Peyer's patch (tissue), 4 donors: ENCODE measurements around the gene EYA2.

ENCODE experiments used
- CTCF ChIP-seq, 6 experiments: fragments of 450-650 bp in 4 of 6; fragments of 200-600 bp in 2 of 6; sonication (generic) in 1 of 6; IDR thresholded peaks; one replicate each; pipeline ENCODE4 v1.5.1; 2017 to 2019; ENCODE audit warnings: antibody characterized with exemption in 6 of 6, mild to moderate bottlenecking in 3 of 6, moderate library complexity in 1 of 6
- POLR2A ChIP-seq, 2 donors: fragments of 450-650 bp; IDR thresholded peaks; one replicate each; pipeline ENCODE4 v1.5.1; 2017; ENCODE audit warnings: antibody characterized with exemption in 2 of 2, mild to moderate bottlenecking in 2 of 2, moderate library complexity in 2 of 2

DNA sequence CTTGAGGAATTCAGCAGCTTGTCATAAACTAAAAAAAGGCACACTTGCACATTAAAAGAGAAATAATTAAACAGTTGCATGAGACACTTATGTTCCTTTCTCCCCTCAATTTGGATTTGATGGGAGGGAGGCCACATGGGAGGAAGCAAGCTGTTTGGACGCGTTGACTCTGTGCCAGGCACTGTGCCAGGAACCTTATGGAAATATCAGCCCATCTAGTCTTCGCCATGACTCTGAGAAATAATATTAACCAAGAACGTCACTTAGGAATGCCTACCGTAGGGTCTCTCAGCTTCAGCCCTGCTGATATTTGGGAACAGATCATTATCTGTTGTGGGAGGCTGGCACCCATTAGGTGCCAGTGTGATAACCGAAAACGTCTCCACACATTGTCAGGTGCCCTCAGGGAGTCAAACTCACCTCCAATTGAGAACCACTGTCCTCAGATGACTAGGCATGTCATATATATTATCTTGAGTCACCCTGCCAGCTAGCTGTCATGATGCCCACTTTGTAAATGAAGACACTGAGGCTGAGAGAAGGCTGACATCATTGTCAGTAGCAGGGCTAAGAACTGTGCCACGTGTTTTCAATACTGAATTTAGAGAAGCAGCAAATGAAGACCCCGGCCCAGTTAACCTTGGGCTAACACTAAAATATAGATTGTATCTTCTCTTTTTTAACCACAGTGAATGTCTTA lies 36.1 kb downstream of the EYA2 start:
- no peak for TF ChIP-seq CTCF (IDR thresholded peaks at IDR 0.05)
- TF ChIP-seq POLR2A (IDR thresholded peaks at IDR 0.05): no peak
